Right lobe of liver (tissue), 6 donors: ENCODE results near the gene PTPRN2. TPM values are rescaled to one million over a fixed set of nuclear protein-coding genes. Genes with fewer than 3 reads are reported as not detected.

Source experiments
- ATAC-seq, 4 donors: fragments of 200-7000 bp; cut with Tn5 transposase; one replicate each; pipeline ENCODE4 v1.9.1; 2020; ENCODE audit warnings: mild to moderate bottlenecking in 4 of 4, moderate library complexity in 4 of 4
- DNase-seq, 3 donors: peaks; one replicate each; pipeline ENCODE4 v3.0.0-alpha.2; 2020
- H3K27ac ChIP-seq, 3 donors: fragments of 200-600 bp; one replicate each; pipeline ENCODE4 v1.8.0; 2022
- H3K27me3 ChIP-seq, 2 donors: fragments of 200-600 bp; one replicate each; pipeline ENCODE4 v1.8.0; 2022
- H3K36me3 ChIP-seq, 4 donors: fragments of 200-600 bp; sonication (generic) in 1 of 4; one replicate each; pipeline versions ENCODE4 v1.5.1 to v1.8.0; 2017 to 2022; ENCODE audit warnings: control low read depth in 1 of 4
- H3K4me1 ChIP-seq, 4 donors: fragments of 200-600 bp; sonication (generic) in 1 of 4; one replicate each; pipeline versions ENCODE4 v1.5.1 to v1.8.0; 2017 to 2022; ENCODE audit warnings: control low read depth in 1 of 4
- H3K4me3 ChIP-seq, 3 donors: fragments of 200-600 bp; one replicate each; pipeline ENCODE4 v1.8.0; 2022
- H3K9me3 ChIP-seq, 4 donors: fragments of 200-600 bp; sonication (generic) in 1 of 4; one replicate each; pipeline versions ENCODE4 v1.5.1 to v1.8.0; 2017 to 2022; ENCODE audit warnings: control low read depth in 1 of 4
- CTCF ChIP-seq, 4 donors: fragments of 200-600 bp in 3 of 4; fragments of 450-650 bp in 1 of 4; IDR thresholded peaks; one replicate each; pipeline versions ENCODE4 v1.5.1 to v1.8.0; 2016 to 2022; ENCODE audit warnings: antibody characterized with exemption in 4 of 4, mild to moderate bottlenecking in 2 of 4
- POLR2A ChIP-seq: fragments of 450-650 bp; IDR thresholded peaks from one replicate; pipeline ENCODE4 v1.6.1; 2017; ENCODE audit warnings: antibody characterized with exemption, mild to moderate bottlenecking
- WGBS: methylation state at CpG from one replicate; pipeline ENCODE4 v1.1.6; 2018; ENCODE audit warnings: low coverage, low lambda C conversion rate; ENCODE audit not compliant: insufficient coverage; ENCODE audit errors: missing lambda C conversion rate; 5-methylcytosine and 5-hydroxymethylcytosine counted together
- intact Hi-C, 2 donors: fragments of 100-400 bp; cut with DNase I; formaldehyde crosslinking; loops; one replicate each; pipeline versions ENCODE4 v1.11.2 to v1.14.1; 2022
- total RNA-seq, 6 experiments: library from RNA; depleted of rRNA in 2 of 6; stranded (reverse); fragments of >200 nt in 2 of 6; fragmentation: NEBNext Ultra II Directional in 3 of 6; extraction: Animal tissue kit (Norgen Biotek cat#: 25700) in 3 of 6; gene quantifications; one replicate each; pipeline versions ENCODE4 v1.1.0 to v1.2.4, GENCODE V29; 2016 to 2023
- donor health status: DM: no; HTN: yes; CAD: no.
- donor health status: DM: no; HTN: no; CAD: no.
- donor health status: DM: no; HTN: no; CAD: no.
- donor health status: DM: no; HTN: yes; CAD: no.
- donor health status: DM: no; HTN: yes; CAD: no.

Gene PTPRN2
- total RNA-seq, 6 experiments from 2014 or later, result 0.15 to 0.87 (median 0.67) TPM

DNA sequence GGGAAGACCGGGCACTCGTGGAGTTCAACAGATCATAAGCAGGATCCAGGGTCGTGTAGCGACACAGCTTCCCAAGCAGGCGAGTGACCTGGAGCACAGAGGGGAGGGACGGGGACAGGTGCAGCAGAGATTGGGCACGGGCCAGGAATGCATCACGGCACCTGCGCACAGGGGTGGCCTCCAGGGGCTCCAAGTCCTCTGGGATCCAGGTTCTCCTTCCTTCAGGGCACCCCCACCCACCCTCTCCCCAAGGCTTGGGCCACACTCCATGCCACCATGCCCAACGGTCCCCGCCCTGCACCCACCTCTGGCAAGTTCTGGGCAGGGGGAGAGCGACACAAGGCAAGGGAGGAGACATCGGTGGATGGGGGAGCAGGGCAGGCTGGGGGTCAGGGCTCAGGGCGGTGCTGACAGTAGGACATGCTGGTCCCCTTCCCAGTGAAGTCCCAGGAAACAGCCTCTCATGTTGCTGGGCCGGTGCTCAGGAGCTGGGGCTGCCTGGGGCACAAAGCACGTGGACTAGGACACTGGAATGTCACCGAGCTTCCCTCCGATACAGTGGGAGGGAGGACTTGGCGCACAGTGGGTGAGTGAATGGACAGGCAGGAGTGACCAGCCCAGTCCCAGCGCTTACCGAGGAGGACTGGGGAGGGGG lies 597.3 kb downstream of the PTPRN2 start:
- TF ChIP-seq POLR2A (no peak), CTCF (IDR thresholded peaks at IDR 0.05) (no peak)
- Histone ChIP-seq H3K27me3 (no peaks in the 10 kb centered on the region), H3K4me1 (no peaks in the 10 kb centered on the region), H3K4me3 (no peak overlapping the region), H3K36me3 (no peaks in the 10 kb centered on the region), H3K27ac (no peak overlapping the region), H3K9me3 (no peaks in the 10 kb centered on the region)
- WGBS, result 47% methylated on average over 3 of the region's 21 CpGs
- intact Hi-C loops, result no loop called here
- DNase-seq (no peak), ATAC-seq (no peak)

- DNase-seq (no peak), ATAC-seq (no peak)
- intact Hi-C loops, result no loop called here
- WGBS, result 55% methylated on average over 5 of the region's 13 CpGs
- no peaks in the 10 kb centered on the region for H3K36me3 ChIP-seq
- no peak overlapping the region for H3K4me3 ChIP-seq
- H3K27ac ChIP-seq, result no peak overlapping the region
- no peaks in the 10 kb centered on the region for H3K27me3 ChIP-seq
- no peak for TF ChIP-seq CTCF (IDR thresholded peaks at IDR 0.05)
- no peak for TF ChIP-seq POLR2A
- H3K4me1 ChIP-seq, result no peaks in the 10 kb centered on the region
- no peaks in the 10 kb centered on the region for H3K9me3 ChIP-seq
Measured at GRCh38 chr7:157989589-157989988, 598.0 kb downstream of the PTPRN2 start.

GRCh38 chr7:157987906-157988305 lies 599.7 kb downstream of the PTPRN2 start:
- H3K36me3 ChIP-seq, result no peaks in the 10 kb centered on the region
- DNase-seq (no peak), ATAC-seq (no peak)
- no peaks in the 10 kb centered on the region for H3K27me3 ChIP-seq
- 40% methylated on average over 6 of the region's 10 CpGs for WGBS
- intact Hi-C loops, result no loop called here
- no peaks in the 10 kb centered on the region for H3K4me1 ChIP-seq
- no peaks in the 10 kb centered on the region for H3K9me3 ChIP-seq
- no peak overlapping the region for H3K27ac ChIP-seq
- TF ChIP-seq POLR2A, result no peak
- TF ChIP-seq CTCF (IDR thresholded peaks at IDR 0.05), result no peak
- no peak overlapping the region for H3K4me3 ChIP-seq

DNA sequence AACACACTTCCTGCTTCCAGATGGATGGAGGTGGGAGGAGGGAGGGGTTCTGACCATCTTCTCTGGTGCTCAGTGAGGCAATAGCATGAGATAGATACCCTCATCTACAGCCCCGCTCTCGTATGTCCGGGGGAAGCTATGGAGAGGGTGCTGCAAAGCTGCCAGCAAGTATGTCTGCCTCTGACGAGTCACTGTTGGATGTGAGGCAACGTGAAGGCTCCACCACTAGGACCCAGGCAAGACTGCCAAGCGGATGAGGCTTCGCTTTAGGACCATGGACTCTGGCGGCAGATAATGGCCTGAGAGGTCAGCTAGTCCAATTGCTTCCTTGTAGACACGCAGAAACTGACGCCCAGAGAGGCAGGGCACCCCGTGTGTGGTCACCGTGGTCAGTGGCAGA lies 601.6 kb downstream of the PTPRN2 start:
- H3K27me3 ChIP-seq, result no peaks in the 10 kb centered on the region
- no peaks in the 10 kb centered on the region for H3K36me3 ChIP-seq
- no peak overlapping the region for H3K27ac ChIP-seq
- TF ChIP-seq POLR2A (no peak), CTCF (IDR thresholded peaks at IDR 0.05) (no peak)
- DNase-seq (no peak), ATAC-seq (no peak)
- intact Hi-C loops, result no loop called here
- H3K9me3 ChIP-seq, result no peaks in the 10 kb centered on the region
- 70% methylated on average over 4 of the region's 12 CpGs for WGBS
- H3K4me3 ChIP-seq, result no peak overlapping the region
- H3K4me1 ChIP-seq, result no peaks in the 10 kb centered on the region

- WGBS, result 74% methylated on average over 7 of the region's 15 CpGs
- Histone ChIP-seq H3K9me3 (no peaks in the 10 kb centered on the region), H3K4me3 (no peak overlapping the region), H3K4me1 (no peaks in the 10 kb centered on the region), H3K27me3 (no peaks in the 10 kb centered on the region), H3K27ac (no peak overlapping the region), H3K36me3 (no peaks in the 10 kb centered on the region)
- TF ChIP-seq POLR2A (no peak), CTCF (IDR thresholded peaks at IDR 0.05) (no peak)
- ATAC-seq (no peak), DNase-seq (no peak)
- intact Hi-C loops, result no loop called here
Measured at GRCh38 chr7:157985636-157986035, 602.0 kb downstream of the PTPRN2 start.
